ENCODE data around the gene IFNLR1.
A peak's percentile ranks its signal among the peaks of the same experiment; 100 is the strongest.

Gene IFNLR1

GRCh38 chr1:24122776-24123175, 64.3 kb downstream of the IFNLR1 start:
- no peak for DNase-seq (ENCODE audit: low read depth in 2 of 2)

DNA sequence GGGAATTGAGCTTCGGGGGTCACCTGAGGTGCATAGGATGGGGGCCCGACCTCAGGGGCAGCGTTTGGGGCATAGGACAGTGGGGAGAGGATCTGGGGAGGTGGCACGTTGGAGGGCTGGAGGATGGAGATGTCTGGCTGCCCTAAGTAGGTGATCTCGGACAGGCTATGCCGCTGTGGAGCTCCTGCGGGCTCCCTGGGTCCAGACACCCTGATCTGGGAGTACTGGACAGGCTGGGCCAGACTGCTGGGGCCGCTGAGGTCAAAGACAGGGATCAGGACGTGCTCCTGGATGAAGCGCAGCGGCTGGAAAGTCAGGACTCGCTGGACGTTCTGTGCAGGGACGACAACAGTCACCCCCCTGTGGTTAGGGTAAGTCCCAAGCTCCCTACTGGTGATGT, 65.7 kb downstream of the IFNLR1 start:
- no peak for DNase-seq (ENCODE audit: low read depth in 2 of 2)

- DNase-seq (ENCODE audit: low read depth in 2 of 2) = no peak
These were observed 66.1 kb downstream of the IFNLR1 start for GRCh38 chr1:24120965-24121364.

DNA sequence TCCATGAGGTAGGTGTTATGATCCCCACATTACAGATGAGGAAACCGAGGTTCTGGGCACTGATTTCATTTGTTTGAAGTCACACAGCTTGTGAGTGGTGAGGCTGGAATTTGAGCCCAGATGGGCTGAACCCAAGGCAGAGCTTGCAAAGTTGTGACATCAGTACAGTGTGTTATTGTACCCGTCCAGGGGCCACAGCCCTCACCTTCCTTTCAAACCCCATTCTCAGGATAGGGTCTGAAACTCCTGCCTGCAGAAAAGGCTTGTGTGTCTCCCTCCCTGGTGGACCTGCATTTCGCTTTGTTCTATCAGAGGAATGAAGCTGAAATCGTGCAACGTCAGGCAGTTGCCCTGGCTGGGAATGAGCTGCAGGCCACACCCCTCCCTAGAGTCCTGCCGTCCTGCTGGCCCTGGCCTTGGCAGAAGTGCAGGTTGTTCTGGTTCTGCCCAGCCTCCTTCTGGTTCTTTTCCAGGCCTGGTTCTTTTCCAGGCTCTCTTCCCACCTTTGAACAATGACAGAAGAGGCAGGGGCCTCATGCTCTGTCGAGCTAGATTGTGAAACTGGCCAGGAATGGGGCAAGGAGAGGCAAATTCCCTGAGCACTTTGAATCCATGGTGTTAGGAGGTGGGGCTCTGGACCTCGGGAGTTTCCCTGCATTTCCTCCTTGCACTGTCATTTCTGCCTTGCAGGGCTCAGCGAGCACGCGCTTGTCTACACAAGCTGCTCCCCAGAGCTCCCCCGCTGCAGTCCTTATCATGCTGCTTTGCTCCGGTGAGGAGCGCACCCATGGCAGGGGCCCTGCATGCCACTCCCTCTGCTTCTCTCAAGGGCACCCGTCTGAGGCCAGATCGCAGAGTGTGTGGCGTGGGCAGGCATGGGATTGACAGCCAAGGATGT, 67.0 kb downstream of the IFNLR1 start:
- no peak for DNase-seq (ENCODE audit: low read depth in 2 of 2)

- no peak for DNase-seq (ENCODE audit: low read depth in 2 of 2)
These were observed 67.6 kb downstream of the IFNLR1 start for GRCh38 chr1:24119489-24119858.

DNA sequence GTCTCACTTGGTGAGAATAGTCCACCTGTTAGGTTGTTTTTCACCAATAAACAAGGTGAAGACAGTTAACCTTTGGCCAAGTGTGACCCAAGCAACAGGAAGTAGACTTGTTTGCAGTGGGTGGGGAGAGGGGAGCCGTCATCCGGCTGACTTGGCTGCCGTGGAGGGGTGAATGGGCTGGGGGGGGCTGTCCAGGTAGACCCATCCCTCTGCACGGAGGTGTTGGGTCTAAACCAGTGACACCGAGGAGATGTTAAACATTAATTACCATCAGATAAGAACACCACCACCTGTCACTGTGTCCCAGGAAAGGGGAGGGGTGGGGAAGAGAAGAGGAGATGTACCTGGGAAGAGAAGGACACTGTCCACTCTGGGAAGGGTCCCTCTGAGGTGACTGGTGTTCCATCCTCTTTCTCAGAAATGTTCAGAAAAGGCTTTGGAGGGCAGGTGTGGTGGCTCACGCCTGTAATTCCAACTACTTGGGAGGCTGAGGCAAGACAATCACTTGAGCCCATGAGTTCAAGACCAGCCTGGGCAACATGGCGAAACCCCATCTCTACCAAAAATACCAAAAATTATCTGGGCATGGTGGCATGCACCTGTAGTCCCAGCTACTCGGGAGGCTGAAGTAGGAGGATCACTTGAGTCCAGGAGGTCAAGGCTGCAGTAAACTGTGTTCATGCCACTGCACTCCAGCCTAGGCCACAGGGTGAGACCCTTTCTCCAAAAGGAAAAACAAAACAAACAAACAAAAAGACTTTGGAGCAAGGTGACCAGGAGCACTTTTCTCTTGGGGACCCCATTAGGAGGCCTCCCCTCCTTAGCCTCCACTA, 68.5 kb downstream of the IFNLR1 start:
- no peak for DNase-seq (ENCODE audit: low read depth in 2 of 2)

DNA sequence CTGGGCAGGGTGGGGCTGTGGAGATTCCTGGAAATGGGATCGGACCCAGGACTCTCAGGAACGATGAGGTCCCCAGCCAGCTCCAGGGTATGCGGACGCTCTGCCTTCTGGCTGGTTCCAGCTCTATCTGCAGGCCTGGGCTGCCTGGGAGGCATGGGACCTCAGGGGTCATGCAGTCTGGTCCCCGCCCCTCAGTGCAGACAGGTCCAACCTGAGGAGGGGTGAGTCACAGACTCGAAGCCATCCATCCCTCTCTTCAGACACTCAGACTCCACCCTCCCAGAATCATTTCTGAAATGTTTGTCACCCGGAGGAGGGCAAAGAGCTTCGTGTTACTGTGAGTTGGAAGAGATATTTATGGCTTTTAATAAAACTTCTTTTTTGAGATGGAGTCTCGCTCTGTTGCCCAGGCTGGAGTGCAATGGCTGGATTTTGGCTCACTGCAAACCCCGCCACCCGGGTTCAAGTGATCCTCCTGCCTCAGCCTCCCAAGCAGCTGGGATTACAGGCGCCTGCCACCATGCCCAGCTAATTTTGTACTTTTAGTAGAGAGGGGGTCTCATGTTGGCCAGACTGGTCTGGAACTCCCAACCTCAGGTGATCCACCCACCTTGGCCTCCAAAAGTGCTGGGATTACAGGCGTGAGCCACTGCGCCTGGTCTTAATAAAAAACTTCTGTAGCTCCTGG, 69.2 kb downstream of the IFNLR1 start:
- DNase-seq (ENCODE audit: low read depth in 2 of 2) = no peak

- no peak for DNase-seq (ENCODE audit: low read depth in 2 of 2)
These were observed 70.0 kb downstream of the IFNLR1 start for GRCh38 chr1:24117132-24117531.

GRCh38 chr1:24114753-24115152, 72.3 kb downstream of the IFNLR1 start:
- DNase-seq (ENCODE audit: low read depth in 2 of 2) = no peak

DNA sequence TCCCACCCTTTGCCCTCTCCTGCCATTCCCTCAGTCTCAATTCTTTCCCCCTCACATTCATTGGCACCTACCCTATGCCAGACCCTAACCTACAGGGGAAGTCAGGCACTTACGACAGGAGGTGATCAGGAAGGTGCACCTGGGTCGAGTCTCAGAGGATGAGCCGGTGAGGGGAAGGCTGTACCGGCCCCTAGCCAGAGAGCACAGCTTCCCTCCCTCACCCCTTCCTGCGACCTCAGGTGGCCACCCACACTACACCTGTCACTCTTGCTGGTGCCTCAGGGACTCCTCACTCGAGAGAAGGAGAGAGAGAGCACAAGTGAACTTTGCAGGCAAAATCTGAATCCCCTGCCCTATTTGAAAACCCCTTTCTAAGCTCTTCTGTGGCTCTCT, 73.5 kb downstream of the IFNLR1 start:
- DNase-seq (ENCODE audit: low read depth in 2 of 2) = no peak

- peak; percentile 22 to 26 for DNase-seq (ENCODE audit: low read depth in 2 of 2)
These were observed 74.9 kb downstream of the IFNLR1 start, which contains the start of gene MYOM3 for GRCh38 chr1:24111996-24112779. Gene MYOM3 (minus strand): TSS chr1:24112135. CDS start chr1:24108636, 3,499 bp downstream.

DNA sequence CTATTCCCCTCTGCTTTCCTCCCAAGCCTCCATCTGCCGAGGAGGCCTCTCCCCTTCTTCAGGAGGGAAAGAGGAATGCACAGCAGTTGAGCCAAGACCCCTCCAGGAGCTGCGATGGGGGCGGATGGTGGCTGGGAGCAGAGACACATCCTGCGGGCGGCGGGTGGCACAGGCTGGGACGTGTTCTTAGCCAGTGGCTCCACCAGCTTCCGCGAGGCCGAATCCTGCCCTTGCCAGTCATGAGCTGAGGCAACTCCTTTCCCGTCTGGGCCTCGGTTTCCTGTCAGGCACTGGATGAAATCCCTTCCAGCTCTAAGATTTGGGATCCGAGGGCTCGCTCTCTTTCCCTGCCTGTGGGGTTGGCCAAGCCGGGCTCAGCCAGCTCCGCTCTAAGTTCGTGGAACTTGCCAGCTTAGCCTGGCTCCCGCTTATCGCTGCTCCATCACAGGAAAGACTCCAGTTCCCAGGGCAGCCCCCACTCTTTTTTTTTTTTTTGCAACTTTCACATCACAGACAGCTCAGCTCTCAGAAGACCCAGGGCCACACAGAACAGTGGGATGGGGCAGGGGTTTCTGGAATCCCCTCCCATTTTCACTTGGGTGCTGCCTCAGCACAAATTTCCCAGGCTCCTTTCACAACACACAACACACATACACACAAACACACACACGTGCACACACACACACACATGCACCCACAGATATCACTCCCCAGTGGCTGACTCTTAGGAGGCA, 75.7 kb downstream of the IFNLR1 start:
- DNase-seq (ENCODE audit: low read depth in 2 of 2) = no peak

DNA sequence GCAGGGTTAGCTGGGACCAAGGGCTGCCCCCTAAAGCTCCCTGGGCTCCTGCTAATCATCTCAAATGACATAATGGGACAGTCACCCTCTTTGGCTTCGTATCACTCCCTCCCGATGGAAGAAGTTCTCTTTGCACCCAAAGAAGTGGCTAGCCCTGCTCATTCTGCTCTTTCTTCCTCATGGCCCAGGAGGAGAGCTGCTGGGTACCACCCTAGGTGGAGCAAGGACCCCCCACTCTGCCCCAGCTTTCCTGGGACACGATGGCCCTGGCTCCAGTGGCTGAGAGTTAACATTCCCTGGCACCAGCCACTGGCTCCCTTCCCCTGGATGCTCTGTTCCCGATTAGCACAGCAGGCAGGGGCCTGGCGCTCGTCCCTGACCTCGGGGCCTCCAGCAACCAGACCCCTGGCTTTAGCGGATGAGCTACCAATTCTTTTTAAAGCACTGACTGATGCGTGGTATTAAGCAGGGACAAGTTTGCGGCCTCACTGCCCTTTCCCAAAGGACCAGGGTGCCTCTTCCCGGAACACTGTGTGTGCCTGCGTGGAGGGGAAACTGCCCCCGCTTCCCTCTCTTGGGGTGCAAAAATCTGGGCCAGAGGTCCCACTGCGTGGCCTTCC, 76.3 kb downstream of the IFNLR1 start:
- no peak for DNase-seq (ENCODE audit: low read depth in 2 of 2)

DNA sequence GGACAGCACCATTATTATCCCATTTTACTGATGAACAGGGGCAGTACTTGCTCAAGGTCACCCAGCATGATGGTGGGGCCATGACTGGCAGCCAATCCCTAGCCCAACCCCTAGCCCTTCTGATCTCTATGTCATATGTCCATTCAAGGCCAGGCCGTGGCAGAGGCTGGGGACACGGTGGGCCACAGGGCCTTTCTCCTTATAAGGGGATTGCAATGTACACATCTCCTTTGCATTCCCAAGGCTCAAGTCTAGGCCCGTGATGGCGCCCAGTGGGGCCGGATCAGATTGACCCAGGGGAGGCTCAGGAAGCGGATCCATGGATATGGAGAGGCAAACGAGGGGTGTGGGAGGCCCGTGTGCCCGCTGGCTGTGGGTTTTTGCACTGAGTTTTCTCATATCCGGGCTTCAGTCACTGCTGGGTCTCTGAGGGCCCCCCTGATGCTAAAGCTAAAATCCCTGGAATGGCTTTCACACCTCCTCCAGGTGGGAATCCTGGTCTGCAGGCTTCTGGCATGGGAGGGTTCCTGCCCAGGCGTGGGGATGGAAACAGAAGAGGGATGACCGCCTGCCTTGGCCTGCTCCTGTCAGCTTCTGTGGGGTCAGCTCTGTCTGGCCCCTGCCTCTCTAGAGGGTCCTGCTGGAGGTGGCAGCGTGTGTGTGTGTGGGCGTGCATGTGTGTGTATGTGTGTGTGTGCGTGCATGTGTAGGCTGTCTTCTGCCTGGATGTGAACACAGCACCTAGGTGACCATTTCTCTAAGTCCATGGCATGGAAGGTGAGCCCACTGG, 77.2 kb downstream of the IFNLR1 start:
- DNase-seq (ENCODE audit: low read depth in 2 of 2) = no peak

GRCh38 chr1:24109166-24109483, 78.0 kb downstream of the IFNLR1 start:
- no peak for DNase-seq (ENCODE audit: low read depth in 2 of 2)

GRCh38 chr1:24108334-24109165, 78.5 kb downstream of the IFNLR1 start:
- no peak for DNase-seq (ENCODE audit: low read depth in 2 of 2)

DNA sequence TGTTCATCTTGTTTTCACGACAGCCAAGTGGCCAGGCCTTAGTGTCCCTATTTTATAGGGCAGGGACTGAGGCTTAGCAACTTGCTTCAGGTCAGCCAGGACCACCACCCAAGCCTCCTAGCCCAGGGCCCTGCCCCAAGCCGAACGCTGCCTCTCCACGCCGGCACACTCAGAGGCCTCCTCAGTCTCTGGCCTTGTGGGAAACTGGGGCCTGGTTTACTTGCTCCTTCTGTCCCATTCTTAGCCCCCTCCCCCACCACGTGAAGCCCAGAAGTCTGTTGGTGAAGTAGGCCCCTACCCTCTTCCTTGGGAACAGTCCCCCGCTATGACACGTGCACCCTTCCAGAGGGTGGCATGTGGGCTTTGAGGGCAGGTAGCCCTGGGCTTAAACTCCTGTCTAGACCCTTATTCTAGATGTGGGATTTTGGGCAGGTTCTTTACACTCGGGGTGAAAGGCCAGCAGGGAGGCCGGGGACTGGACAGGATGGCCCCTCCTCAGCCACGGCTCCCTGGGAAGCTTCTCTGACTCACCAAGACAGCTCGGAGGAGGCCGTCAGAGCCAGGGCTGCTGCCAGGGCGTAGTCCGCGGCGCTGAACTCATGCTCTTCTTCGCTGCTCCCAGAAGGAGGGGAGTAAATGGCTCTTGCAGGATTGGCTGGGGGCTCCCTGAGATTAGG, 79.5 kb downstream of the IFNLR1 start:
- DNase-seq (ENCODE audit: low read depth in 2 of 2) = no peak

Measured in stimulated activated CD8-positive, alpha-beta memory T cell treated with anti-CD3 and anti-CD28 coated beads, Interleukin-7, amount 100 ng/mL, for 4 hours (primary cell).